IPS-20b (cell line): ENCODE measurements around the gene ITGB5.
A peak's percentile ranks its signal among the peaks of the same experiment; 100 is the strongest.

Source experiments
- H3K27ac ChIP-seq: one replicate; pipeline ENCODE4 v1.5.1; 2013; ENCODE audit warnings: low read length
- H3K27me3 ChIP-seq: 2 replicates; pipeline ENCODE4 v1.6.1; 2013; ENCODE audit warnings: mild to moderate bottlenecking, low read length, inconsistent platforms; ENCODE audit not compliant: insufficient read depth
- H3K36me3 ChIP-seq: 2 replicates; pipeline ENCODE4 v1.6.1; 2013; ENCODE audit warnings: low read depth, mild to moderate bottlenecking, inconsistent platforms, low read length, moderate library complexity; ENCODE audit not compliant: insufficient read depth
- H3K4me1 ChIP-seq: 2 replicates; pipeline ENCODE4 v1.6.1; 2013; ENCODE audit warnings: mild to moderate bottlenecking, control low read depth, inconsistent platforms, low read length, moderate library complexity; ENCODE audit not compliant: insufficient read depth
- H3K4me3 ChIP-seq: 2 replicates; pipeline ENCODE4 v1.5.1; 2013; ENCODE audit warnings: mild to moderate bottlenecking, low read length, inconsistent platforms
- H3K9ac ChIP-seq: 2 replicates; pipeline ENCODE4 v1.6.1; 2013; ENCODE audit warnings: low read depth, mild to moderate bottlenecking, inconsistent platforms, low read length, moderate library complexity
- H3K9me3 ChIP-seq: 2 replicates; pipeline ENCODE4 v1.6.1; 2013; ENCODE audit warnings: mild to moderate bottlenecking, low read depth, low read length, inconsistent platforms; ENCODE audit not compliant: insufficient read depth

The ITGB5 gene

GRCh38 chr3:124779116-124779515, 108.0 kb downstream of the ITGB5 start:
- Histone ChIP-seq H3K36me3 (peaks cover 3% of the 10 kb centered on the region), H3K9ac (no peak overlapping the region), H3K27ac (no peak overlapping the region), H3K4me3 (no peak overlapping the region), H3K4me1 (peaks cover 27% of the 10 kb centered on the region), H3K9me3 (no peaks in the 10 kb centered on the region), H3K27me3 (no peaks in the 10 kb centered on the region)

- H3K9me3 ChIP-seq, result no peaks in the 10 kb centered on the region
- peaks cover 31% of the 10 kb centered on the region for H3K4me1 ChIP-seq
- H3K27me3 ChIP-seq, result no peaks in the 10 kb centered on the region
- no peak overlapping the region for H3K4me3 ChIP-seq
- H3K27ac ChIP-seq, result no peak overlapping the region
- H3K9ac ChIP-seq, result no peak overlapping the region
- peaks cover 12% of the 10 kb centered on the region for H3K36me3 ChIP-seq
These were observed 109.2 kb downstream of the ITGB5 start for GRCh38 chr3:124777762-124778470.

- Histone ChIP-seq H3K27ac (no peak overlapping the region), H3K36me3 (peaks cover 18% of the 10 kb centered on the region), H3K4me1 (peaks cover 31% of the 10 kb centered on the region)
These were observed 110.3 kb downstream of the ITGB5 start for GRCh38 chr3:124776856-124777255.

GRCh38 chr3:124775877-124776276, 111.3 kb downstream of the ITGB5 start:
- H3K9me3 ChIP-seq, result no peaks in the 10 kb centered on the region
- H3K27me3 ChIP-seq, result no peaks in the 10 kb centered on the region
- H3K36me3 ChIP-seq, result peaks cover 21% of the 10 kb centered on the region
- no peak overlapping the region for H3K9ac ChIP-seq
- no peak overlapping the region for H3K4me3 ChIP-seq
- peaks cover 23% of the 10 kb centered on the region for H3K4me1 ChIP-seq
- H3K27ac ChIP-seq, result no peak overlapping the region

More at GRCh38 chr3:124776856-124777255, 110.3 kb downstream of the ITGB5 start:
- Histone ChIP-seq H3K9me3 (no peaks in the 10 kb centered on the region), H3K27me3 (no peaks in the 10 kb centered on the region), H3K9ac (no peak overlapping the region), H3K4me3 (no peak overlapping the region)

- H3K9ac ChIP-seq, result 0 out of 2 replicates have a peak overlapping the region, but pooled peaks have one; percentile 18
- H3K27ac ChIP-seq, result peak overlapping the region; percentile 76
- H3K4me3 ChIP-seq, result no peak overlapping the region
- H3K27me3 ChIP-seq, result no peaks in the 10 kb centered on the region
- peaks cover 19% of the 10 kb centered on the region for H3K4me1 ChIP-seq
- H3K9me3 ChIP-seq, result no peaks in the 10 kb centered on the region
- peaks cover 24% of the 10 kb centered on the region for H3K36me3 ChIP-seq
These were observed 112.2 kb downstream of the ITGB5 start for GRCh38 chr3:124774841-124775402.

GRCh38 chr3:124774327-124774718, 112.8 kb downstream of the ITGB5 start:
- H3K27ac ChIP-seq, result peak overlapping the region; percentile 76
- H3K9ac ChIP-seq, result 0 out of 2 replicates have a peak overlapping the region, but pooled peaks have one; percentile 18
- peaks cover 19% of the 10 kb centered on the region for H3K4me1 ChIP-seq
- H3K9me3 ChIP-seq, result no peaks in the 10 kb centered on the region
- peaks cover 28% of the 10 kb centered on the region for H3K36me3 ChIP-seq
- H3K4me3 ChIP-seq, result no peak overlapping the region
- H3K27me3 ChIP-seq, result no peaks in the 10 kb centered on the region

GRCh38 chr3:124773351-124774326, 113.5 kb downstream of the ITGB5 start:
- H3K36me3 ChIP-seq, result peaks cover 35% of the 10 kb centered on the region
- H3K4me1 ChIP-seq, result peaks cover 19% of the 10 kb centered on the region
- no peak overlapping the region for H3K4me3 ChIP-seq
- no peaks in the 10 kb centered on the region for H3K27me3 ChIP-seq
- peak overlapping the region; percentile 3 for H3K27ac ChIP-seq
- no peak overlapping the region for H3K9ac ChIP-seq
- H3K9me3 ChIP-seq, result no peaks in the 10 kb centered on the region

GRCh38 chr3:124772081-124772831, 114.9 kb downstream of the ITGB5 start:
- Histone ChIP-seq H3K9me3 (no peaks in the 10 kb centered on the region), H3K27me3 (no peaks in the 10 kb centered on the region), H3K9ac (no peak overlapping the region), H3K36me3 (peaks cover 48% of the 10 kb centered on the region), H3K4me3 (no peak overlapping the region), H3K4me1 (peaks cover 19% of the 10 kb centered on the region), H3K27ac (no peak overlapping the region)

GRCh38 chr3:124771083-124771445, 116.1 kb downstream of the ITGB5 start:
- no peaks in the 10 kb centered on the region for H3K27me3 ChIP-seq
- peaks cover 14% of the 10 kb centered on the region; the same call in 1 of the 2 replicates for H3K4me1 ChIP-seq
- no peak overlapping the region for H3K9ac ChIP-seq
- no peaks in the 10 kb centered on the region for H3K9me3 ChIP-seq
- H3K4me3 ChIP-seq, result no peak overlapping the region
- no peak overlapping the region for H3K27ac ChIP-seq
- peaks cover 59% of the 10 kb centered on the region for H3K36me3 ChIP-seq

GRCh38 chr3:124770336-124771082, 116.7 kb downstream of the ITGB5 start:
- Histone ChIP-seq H3K4me3 (no peak overlapping the region), H3K9me3 (no peaks in the 10 kb centered on the region), H3K27me3 (no peaks in the 10 kb centered on the region), H3K9ac (no peak overlapping the region), H3K27ac (no peak overlapping the region), H3K36me3 (peaks cover 65% of the 10 kb centered on the region), H3K4me1 (peaks cover 14% of the 10 kb centered on the region; the same call in 1 of the 2 replicates)
